Brain microvascular endothelial cell (primary cell): Measurements from ENCODE around the gene HIVEP2.
A peak's percentile ranks its signal among the peaks of the same experiment; 100 is the strongest.

Experiments used
- DNase-seq: peaks from one replicate; pipeline ENCODE4 v3.0.0-alpha.2; 2020
- H3K27ac ChIP-seq: fragments of 250-450 bp; sonication (Bioruptor Pico); 2 replicates; pipeline ENCODE4 v1.5.1; 2020; ENCODE audit warnings: mild to moderate bottlenecking, moderate library complexity
- H3K27me3 ChIP-seq: fragments of 250-450 bp; sonication (Bioruptor Pico); replicated peaks from 2 replicates; pipeline ENCODE4 v1.5.1; 2020; ENCODE audit warnings: mild to moderate bottlenecking
- H3K36me3 ChIP-seq: fragments of 250-450 bp; sonication (Bioruptor Pico); replicated peaks from 2 replicates; pipeline ENCODE4 v1.5.1; 2020; ENCODE audit warnings: mild to moderate bottlenecking
- H3K4me3 ChIP-seq: 2 replicates; pipeline ENCODE4 v1.5.1; 2011; ENCODE audit warnings: low read depth, mild to moderate bottlenecking, control low read depth, low read length, moderate library complexity
- CTCF ChIP-seq: IDR thresholded peaks from 2 replicates; pipeline ENCODE4 v1.5.1; 2011; ENCODE audit warnings: low read depth, mild to moderate bottlenecking, moderate library complexity, low read length, control low read depth, inconsistent platforms; ENCODE audit errors: missing control alignments
- in situ Hi-C: cut with HindIII; loops from 2 replicates; pipeline ENCODE4 v1.10.0; 2017; ENCODE audit warnings: low sequenced_read_pairs, low pct_ligation_motif_present

Gene HIVEP2

GRCh38 chr6:142796024-142796423 is 149.0 kb downstream of the HIVEP2 start:
- no peak for TF ChIP-seq CTCF
- in situ Hi-C loops, result no loop called here
- Histone ChIP-seq H3K27me3 (no peaks in the 10 kb centered on the region), H3K27ac (peak overlapping the region; percentile 26), H3K4me3 (no peak overlapping the region), H3K36me3 (no peaks in the 10 kb centered on the region)
- no peak for DNase-seq

GRCh38 chr6:142794424-142794823 is 150.6 kb downstream of the HIVEP2 start:
- Histone ChIP-seq H3K27me3 (no peaks in the 10 kb centered on the region), H3K36me3 (no peaks in the 10 kb centered on the region), H3K4me3 (no peak overlapping the region), H3K27ac (no peak overlapping the region)
- TF ChIP-seq CTCF, result no peak
- no peak for DNase-seq
- in situ Hi-C loops, result no loop called here

- Histone ChIP-seq H3K27ac (no peak overlapping the region), H3K27me3 (no peaks in the 10 kb centered on the region), H3K4me3 (no peak overlapping the region), H3K36me3 (no peaks in the 10 kb centered on the region)
- no peak for TF ChIP-seq CTCF
- DNase-seq, result no peak
- in situ Hi-C loops, result no loop called here
These were observed 154.7 kb downstream of the HIVEP2 start for GRCh38 chr6:142790257-142790656.

- Histone ChIP-seq H3K36me3 (no peaks in the 10 kb centered on the region), H3K27me3 (no peaks in the 10 kb centered on the region), H3K4me3 (no peak overlapping the region), H3K27ac (no peak overlapping the region)
- TF ChIP-seq CTCF, result no peak
- no peak for DNase-seq
- in situ Hi-C loops, result no loop called here
These were observed 157.6 kb downstream of the HIVEP2 start for GRCh38 chr6:142787422-142787821.

- no peak for TF ChIP-seq CTCF
- no peak overlapping the region for H3K4me3 ChIP-seq
- no peak overlapping the region for H3K27ac ChIP-seq
- no peaks in the 10 kb centered on the region for H3K36me3 ChIP-seq
- in situ Hi-C loops, result no loop called here
- no peaks in the 10 kb centered on the region for H3K27me3 ChIP-seq
- no peak for DNase-seq
These were observed 158.5 kb downstream of the HIVEP2 start for GRCh38 chr6:142786476-142786875.

GRCh38 chr6:142784344-142784743 is 160.6 kb downstream of the HIVEP2 start:
- in situ Hi-C loops, result no loop called here
- TF ChIP-seq CTCF, result no peak
- Histone ChIP-seq H3K36me3 (no peaks in the 10 kb centered on the region), H3K4me3 (no peak overlapping the region), H3K27ac (no peak overlapping the region), H3K27me3 (no peaks in the 10 kb centered on the region)
- no peak for DNase-seq
